GM21381 (cell line): Measurements from ENCODE around the gene YKT6.

Experiments
- ATAC-seq: cut with Tn5 transposase; IDR thresholded peaks from one replicate; pipeline ENCODE4 v1.9.1; 2021; ENCODE audit warnings: mild to moderate bottlenecking, moderate library complexity; ENCODE audit not compliant: unreplicated experiment

YKT6 gene

DNA sequence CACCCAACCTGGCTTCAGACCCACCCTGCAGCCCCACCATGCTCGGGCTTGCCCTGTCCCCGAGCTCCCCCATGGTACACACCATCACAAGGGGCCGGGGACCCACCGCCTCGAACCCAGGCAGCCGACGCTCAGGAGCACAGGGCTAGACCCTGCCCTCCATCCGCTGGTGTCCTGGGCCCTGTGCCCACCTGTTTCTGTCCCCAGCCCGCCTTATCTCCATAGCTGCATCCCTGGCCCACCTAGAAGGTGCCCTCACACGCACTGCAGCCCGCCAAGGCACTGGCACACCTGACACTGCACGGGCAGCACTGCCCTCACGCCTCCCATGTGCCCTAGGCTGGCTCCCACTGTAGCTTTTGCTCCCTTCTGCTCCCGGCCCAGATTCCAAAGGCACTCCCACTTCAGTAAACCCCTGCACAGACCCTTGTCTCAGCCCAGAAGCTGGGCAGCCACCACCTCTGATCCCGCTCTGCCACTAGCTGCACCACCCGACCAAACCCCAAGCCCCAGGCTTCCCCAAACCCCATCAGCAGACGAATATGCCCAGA is 17.1 kb downstream of the YKT6 start:
- no peak for ATAC-seq

GRCh38 chr7:44218418-44219201 is 17.8 kb downstream of the YKT6 start:
- ATAC-seq, result no peak

DNA sequence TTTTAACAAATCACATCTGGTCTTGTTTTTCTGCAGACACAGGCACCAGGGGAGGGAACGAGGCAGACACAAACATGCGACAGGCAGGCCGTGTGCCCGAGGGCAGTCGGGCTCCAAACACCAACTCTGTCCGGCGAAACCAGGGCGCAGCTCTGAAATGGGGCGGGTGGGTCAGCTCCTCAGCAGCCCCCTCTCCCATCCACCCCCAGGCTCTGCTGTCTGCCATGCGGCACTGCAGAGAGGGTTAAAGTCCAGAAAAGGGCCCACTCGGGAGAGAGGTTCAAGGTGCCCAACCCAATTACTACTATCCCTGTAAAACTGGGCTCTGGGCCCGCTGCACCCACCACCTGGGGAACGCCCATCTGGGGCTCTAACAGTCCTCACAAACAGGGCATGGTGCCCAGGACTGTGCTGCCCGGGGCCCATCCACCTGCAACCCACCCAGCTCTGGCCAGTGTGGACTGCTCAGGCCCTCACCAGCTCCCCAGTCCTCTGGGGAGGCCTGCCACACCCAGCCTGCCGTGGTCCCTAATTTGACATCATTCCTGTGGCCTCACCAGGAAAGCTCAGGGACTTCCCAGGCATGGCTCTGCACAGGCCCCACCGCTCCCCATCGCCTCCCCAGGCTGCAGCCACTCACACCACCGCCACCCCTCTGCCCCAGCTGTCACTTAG is 18.7 kb downstream of the YKT6 start:
- no peak for ATAC-seq

- ATAC-seq, result no peak
Measured at GRCh38 chr7:44220046-44220357, 19.2 kb downstream of the YKT6 start.

- ATAC-seq, result no peak
Measured at GRCh38 chr7:44220358-44221112, 19.8 kb downstream of the YKT6 start.

DNA sequence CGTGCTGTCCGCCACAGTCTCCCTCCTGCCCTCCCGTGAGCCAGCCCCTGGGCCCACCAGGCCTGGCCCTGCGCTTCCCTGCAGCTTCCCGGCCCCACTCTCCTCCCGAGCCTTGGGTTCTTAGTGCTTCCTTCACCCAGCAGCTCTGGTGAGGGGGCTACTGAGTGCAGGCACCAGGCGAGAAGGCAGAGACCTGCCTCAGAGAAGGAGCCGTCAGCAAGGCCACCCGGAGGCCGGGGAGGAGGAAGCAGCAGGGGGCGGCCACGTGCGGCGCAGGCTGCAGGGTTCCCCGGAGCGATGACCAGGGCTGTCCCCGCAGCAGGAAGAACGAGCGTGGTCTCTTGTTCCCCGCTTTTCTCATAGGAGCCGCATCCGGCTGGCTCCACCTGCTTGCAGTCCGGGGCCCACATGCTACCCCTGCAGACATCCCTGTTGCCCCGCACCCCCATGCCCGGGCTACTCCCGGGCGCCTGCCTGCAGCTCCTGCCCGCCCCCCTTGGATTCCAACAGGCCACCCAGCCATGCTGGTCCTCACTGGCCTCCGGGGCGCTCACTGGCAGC is 20.5 kb downstream of the YKT6 start:
- ATAC-seq, result no peak

DNA sequence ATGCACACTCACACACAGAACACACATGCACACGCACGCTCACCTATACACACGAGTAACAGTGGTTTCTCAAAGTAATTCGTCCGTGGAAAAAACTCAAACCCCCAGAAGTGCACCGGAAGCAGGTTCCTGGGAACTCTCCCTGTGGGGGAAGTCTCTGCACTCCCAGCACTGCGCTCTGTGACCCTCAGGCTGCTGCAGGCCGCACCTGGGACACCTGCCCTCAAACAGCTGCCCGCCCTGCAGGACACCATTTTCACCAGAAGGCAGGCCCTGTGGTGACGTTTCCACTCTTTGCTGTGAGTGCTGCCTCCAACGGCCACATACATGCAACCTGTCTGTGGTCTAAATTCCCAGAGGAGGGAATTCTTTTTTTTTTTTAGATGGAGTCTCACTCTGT is 21.3 kb downstream of the YKT6 start:
- no peak for ATAC-seq

GRCh38 chr7:44222776-44223261 is 22.0 kb downstream of the YKT6 start:
- no peak for ATAC-seq

- ATAC-seq, result no peak
Measured at GRCh38 chr7:44223362-44224079, 22.7 kb downstream of the YKT6 start.

GRCh38 chr7:44224080-44224973 is 23.5 kb downstream of the YKT6 start:
- no peak for ATAC-seq

GRCh38 chr7:44224974-44225565 is 24.3 kb downstream of the YKT6 start:
- no peak for ATAC-seq

GRCh38 chr7:44225566-44226395 is 25.0 kb downstream of the YKT6 start:
- no peak for ATAC-seq

GRCh38 chr7:44226396-44226753 is 25.6 kb downstream of the YKT6 start:
- ATAC-seq, result no peak

- no peak for ATAC-seq
Measured at GRCh38 chr7:44227911-44228310, 27.1 kb downstream of the YKT6 start.

DNA sequence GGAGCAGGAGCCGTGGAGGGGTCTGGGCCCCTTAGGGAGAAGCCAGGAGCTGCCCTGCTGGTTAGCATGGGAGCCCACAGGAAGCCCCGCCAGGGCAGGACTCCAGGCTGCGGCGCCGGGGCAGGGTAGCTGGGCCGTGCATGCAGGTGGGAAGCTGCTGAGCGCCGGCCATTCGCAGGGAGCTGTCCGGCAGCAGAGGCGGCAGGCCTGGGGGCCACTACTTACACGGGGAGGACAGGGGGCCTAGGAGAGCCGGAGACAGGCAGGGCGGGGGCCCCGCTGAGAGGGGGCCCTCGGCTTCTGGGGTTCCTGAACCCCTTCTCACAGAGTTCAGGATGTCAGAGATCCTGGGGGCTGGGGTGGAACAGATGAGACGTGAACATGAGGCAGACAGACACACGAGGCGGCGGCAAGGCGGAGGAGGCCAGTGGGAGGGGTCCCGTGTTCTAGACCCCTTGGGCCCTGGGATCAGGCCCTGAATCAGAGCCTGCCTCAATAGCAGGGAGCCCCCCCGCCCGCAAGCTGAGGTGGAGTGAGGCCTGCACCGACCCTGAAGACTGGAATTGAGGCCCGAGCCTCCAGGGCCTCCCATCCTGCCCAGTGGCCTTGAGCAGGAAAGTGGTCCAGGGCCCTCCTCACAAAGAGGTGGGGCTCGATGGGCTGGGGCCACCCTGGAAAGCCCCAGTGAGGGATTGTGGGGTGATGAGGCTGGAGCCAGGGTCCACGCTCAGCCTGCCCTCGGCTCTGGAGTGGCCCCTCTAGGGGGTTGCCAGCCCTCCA is 28.0 kb downstream of the YKT6 start:
- no peak for ATAC-seq

GRCh38 chr7:44229546-44230105 is 28.8 kb downstream of the YKT6 start:
- ATAC-seq, result no peak

GRCh38 chr7:44230286-44230685 is 29.5 kb downstream of the YKT6 start:
- no peak for ATAC-seq
